ENCODE data around the gene KIAA0586. TPM values are rescaled to one million over a fixed set of nuclear protein-coding genes. Genes with fewer than 3 reads are reported as not detected.

KIAA0586 gene
- total and polyA plus RNA-seq, 2 of the 4 experiments (the other 2 are of a cell fraction), result 9.4 to 36.7 TPM

DNA sequence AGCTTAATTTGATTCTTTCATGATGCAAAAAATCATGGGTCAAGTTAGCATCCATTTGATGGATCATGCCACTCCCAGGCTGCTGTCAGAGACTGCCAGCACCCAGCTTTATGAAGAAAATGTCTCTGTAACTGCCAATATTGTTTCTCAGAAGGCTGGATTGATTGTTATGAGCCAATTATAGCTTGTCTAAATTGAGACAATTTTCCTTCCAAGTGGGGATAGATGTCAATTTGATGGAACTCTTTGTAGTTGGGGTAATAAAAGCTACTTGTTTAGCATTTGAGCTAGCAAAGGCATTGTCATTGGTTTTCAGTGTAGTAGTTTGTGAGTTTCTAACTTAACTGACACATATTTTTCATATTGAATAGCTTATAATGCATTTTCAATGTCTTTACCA, 128.1 kb downstream of the KIAA0586 start:
- H3K9me1 ChIP-seq (ENCODE audit: insufficient read depth, low read length), result peaks cover 3% of the 10 kb centered on the region; the same call in 1 of the 2 replicates
- H3K27me3 ChIP-seq (ENCODE audit: control insufficient read depth, insufficient read depth, low read length), result no peaks in the 10 kb centered on the region
- in situ Hi-C loops (cut with MboI; ENCODE audit: low sequenced_read_pairs) (no loop called here), dilution Hi-C loops (cut with HindIII; ENCODE audit: low sequenced_read_pairs, unreplicated experiment) (no loop called here), intact Hi-C loops (cut with micrococcal nuclease) (no loop called here)
- no peak overlapping the region for H3K56ac ChIP-seq (ENCODE audit: extremely low read depth, insufficient read depth, low read length)
- no peak overlapping the region for H2AK9ac ChIP-seq (replicated peaks; ENCODE audit: low read depth, low read length, poor library complexity)
- ATAC-seq (ENCODE audit: low read depth) (no peak), DNase-seq (no peak)
- H3K4me3 ChIP-seq (ENCODE audit: insufficient read depth, low read depth, low read length), result no peak overlapping the region
- TF ChIP-seq CEBPB (IDR thresholded peaks at IDR 0.05; ENCODE audit: low read depth, low read length), result no peak
- TF ChIP-seq MAZ (IDR thresholded peaks at IDR 0.05; ENCODE audit: borderline replicate concordance, low read depth, low read length), result no peak
- no peak for TF ChIP-seq FOS (IDR thresholded peaks at IDR 0.05; ENCODE audit: low read depth, low read length)
- TF ChIP-seq RFX5 (IDR thresholded peaks at IDR 0.05; ENCODE audit: low read depth, low read length), result no peak
- no peak for TF ChIP-seq SMC3 (IDR thresholded peaks at IDR 0.05; ENCODE audit: low read depth, low read length)
- TF ChIP-seq, protein P1, sequence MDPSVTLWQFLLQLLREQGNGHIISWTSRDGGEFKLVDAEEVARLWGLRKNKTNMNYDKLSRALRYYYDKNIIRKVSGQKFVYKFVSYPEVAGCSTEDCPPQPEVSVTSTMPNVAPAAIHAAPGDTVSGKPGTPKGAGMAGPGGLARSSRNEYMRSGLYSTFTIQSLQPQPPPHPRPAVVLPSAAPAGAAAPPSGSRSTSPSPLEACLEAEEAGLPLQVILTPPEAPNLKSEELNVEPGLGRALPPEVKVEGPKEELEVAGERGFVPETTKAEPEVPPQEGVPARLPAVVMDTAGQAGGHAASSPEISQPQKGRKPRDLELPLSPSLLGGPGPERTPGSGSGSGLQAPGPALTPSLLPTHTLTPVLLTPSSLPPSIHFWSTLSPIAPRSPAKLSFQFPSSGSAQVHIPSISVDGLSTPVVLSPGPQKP (IDR thresholded peaks at IDR 0.05; ENCODE audit: borderline replicate concordance, low read depth, low read length), result no peak
- no peak for TF ChIP-seq POLR2A (IDR thresholded peaks at IDR 0.05; ENCODE audit: low read depth, low read length)
- TF ChIP-seq MXI1 (IDR thresholded peaks at IDR 0.05; ENCODE audit: borderline replicate concordance, low read depth, low read length), result no peak
- TF ChIP-seq MAFK (IDR thresholded peaks at IDR 0.05; ENCODE audit: low read depth, low read length), result no peak
- no peak for TF ChIP-seq NFE2L2 (IDR thresholded peaks at IDR 0.05; ENCODE audit: low read depth, low read length)
- TF ChIP-seq, protein P2, sequence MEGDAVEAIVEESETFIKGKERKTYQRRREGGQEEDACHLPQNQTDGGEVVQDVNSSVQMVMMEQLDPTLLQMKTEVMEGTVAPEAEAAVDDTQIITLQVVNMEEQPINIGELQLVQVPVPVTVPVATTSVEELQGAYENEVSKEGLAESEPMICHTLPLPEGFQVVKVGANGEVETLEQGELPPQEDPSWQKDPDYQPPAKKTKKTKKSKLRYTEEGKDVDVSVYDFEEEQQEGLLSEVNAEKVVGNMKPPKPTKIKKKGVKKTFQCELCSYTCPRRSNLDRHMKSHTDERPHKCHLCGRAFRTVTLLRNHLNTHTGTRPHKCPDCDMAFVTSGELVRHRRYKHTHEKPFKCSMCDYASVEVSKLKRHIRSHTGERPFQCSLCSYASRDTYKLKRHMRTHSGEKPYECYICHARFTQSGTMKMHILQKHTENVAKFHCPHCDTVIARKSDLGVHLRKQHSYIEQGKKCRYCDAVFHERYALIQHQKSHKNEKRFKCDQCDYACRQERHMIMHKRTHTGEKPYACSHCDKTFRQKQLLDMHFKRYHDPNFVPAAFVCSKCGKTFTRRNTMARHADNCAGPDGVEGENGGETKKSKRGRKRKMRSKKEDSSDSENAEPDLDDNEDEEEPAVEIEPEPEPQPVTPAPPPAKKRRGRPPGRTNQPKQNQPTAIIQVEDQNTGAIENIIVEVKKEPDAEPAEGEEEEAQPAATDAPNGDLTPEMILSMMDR (conservative IDR thresholded peaks at IDR 0.05; ENCODE audit: low read depth, low read length), result no peak
- no peak for TF ChIP-seq RCOR1 (IDR thresholded peaks at IDR 0.05; ENCODE audit: insufficient replicate concordance, low read length)
- TF ChIP-seq, protein P3, sequence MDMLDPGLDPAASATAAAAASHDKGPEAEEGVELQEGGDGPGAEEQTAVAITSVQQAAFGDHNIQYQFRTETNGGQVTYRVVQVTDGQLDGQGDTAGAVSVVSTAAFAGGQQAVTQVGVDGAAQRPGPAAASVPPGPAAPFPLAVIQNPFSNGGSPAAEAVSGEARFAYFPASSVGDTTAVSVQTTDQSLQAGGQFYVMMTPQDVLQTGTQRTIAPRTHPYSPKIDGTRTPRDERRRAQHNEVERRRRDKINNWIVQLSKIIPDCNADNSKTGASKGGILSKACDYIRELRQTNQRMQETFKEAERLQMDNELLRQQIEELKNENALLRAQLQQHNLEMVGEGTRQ (IDR thresholded peaks at IDR 0.05; ENCODE audit: low read depth, low read length), result no peak
- TF ChIP-seq RAD21 (IDR thresholded peaks at IDR 0.05; ENCODE audit: low read length), result no peak
- TF ChIP-seq BHLHE40 (IDR thresholded peaks at IDR 0.05; ENCODE audit: low read depth, low read length), result no peak
- TF ChIP-seq CHD1 (IDR thresholded peaks at IDR 0.05; ENCODE audit: low read depth, low read length), result no peak
- H3K14ac ChIP-seq (replicated peaks; ENCODE audit: low read depth, low read length), result no peak overlapping the region
- no peak overlapping the region for H2BK20ac ChIP-seq (ENCODE audit: low read depth, low read length)
- no peaks in the 10 kb centered on the region for H4K20me1 ChIP-seq (ENCODE audit: insufficient read depth, low read length)
- no peak overlapping the region for H3K18ac ChIP-seq (ENCODE audit: low read depth, low read length)
- BruUV-seq (replicated peaks), result no TSS peak
- H3K23ac ChIP-seq (ENCODE audit: low read depth, low read length), result no peak overlapping the region
- no peak overlapping the region for H2AFZ ChIP-seq (replicated peaks; ENCODE audit: low read length, poor library complexity)
- H2AK5ac ChIP-seq (ENCODE audit: low read depth, low read length), result no peak overlapping the region
- no peak overlapping the region for H4K8ac ChIP-seq (ENCODE audit: low read depth in 2 of 2, low read length in 2 of 2)
- ChIA-PET CTCF (interaction anchor here (0.9 kb wide), 1 partner anchor 32 kb away, joined by 3 read pairs; no protein-coding TSS in a partner anchor), POLR2A (ENCODE audit: unreplicated experiment) (no interaction called here)
- H3K4ac ChIP-seq (ENCODE audit: low read depth, low read length), result no peak overlapping the region
- no peaks in the 10 kb centered on the region for H3K36me3 ChIP-seq (ENCODE audit: control insufficient read depth, insufficient read depth, low read length)
- H2BK120ac ChIP-seq (ENCODE audit: low read depth, low read length), result no peak overlapping the region
- H3K4me2 ChIP-seq (ENCODE audit: low read depth, low read length), result no peak overlapping the region
- H4K91ac ChIP-seq (ENCODE audit: insufficient read depth, low read depth, low read length), result no peak overlapping the region
- no peak overlapping the region for H2BK5ac ChIP-seq (ENCODE audit: low read depth, low read length, poor library complexity, severe bottlenecking)
- no peaks in the 10 kb centered on the region for H3K9me3 ChIP-seq (ENCODE audit: control insufficient read depth, insufficient read depth, low read length)
- peaks cover 3% of the 10 kb centered on the region; the same call in 1 of the 2 replicates for H3K4me1 ChIP-seq (ENCODE audit: control insufficient read depth, insufficient read depth, low read length)
- no peak overlapping the region for H3K27ac ChIP-seq (ENCODE audit: insufficient read depth, low read length)
- H4K5ac ChIP-seq (ENCODE audit: low read depth, low read length), result no peak overlapping the region
- H3K9ac ChIP-seq (ENCODE audit: low read depth, low read length), result no peak overlapping the region
- no peaks in the 10 kb centered on the region for H3K79me1 ChIP-seq (ENCODE audit: low read depth in 1 of 2, low read length in 2 of 2)
- no peak overlapping the region for H2BK15ac ChIP-seq (ENCODE audit: low read depth, low read length)

All from IMR-90 (cell line).